WTC11 (cell line): Measurements from ENCODE around the gene TTC28.

ENCODE experiments used
- CREM ChIP-seq: sonication (generic); formaldehyde crosslinking; IDR thresholded peaks from 2 replicates; pipeline ENCODE4 v1.8.1; 2022; ENCODE audit warnings: mild to moderate bottlenecking, missing genetic modification reagents, moderate library complexity
- ESRRA ChIP-seq: sonication (generic); formaldehyde crosslinking; IDR thresholded peaks from 2 replicates; pipeline ENCODE4 v1.8.1; 2022; ENCODE audit warnings: mild to moderate bottlenecking, missing genetic modification reagents, borderline replicate concordance
- MXD4 ChIP-seq: fragments of 250-450 bp; sonication (Bioruptor Pico); IDR thresholded peaks from 2 replicates; pipeline ENCODE4 v1.8.0; 2021; ENCODE audit warnings: mild to moderate bottlenecking, moderate library complexity, borderline replicate concordance
- SMAD4 ChIP-seq: sonication (generic); formaldehyde crosslinking; IDR thresholded peaks from 2 replicates; pipeline ENCODE4 v1.8.0; 2022; ENCODE audit warnings: mild to moderate bottlenecking, missing genetic modification reagents
- TF ChIP-seq, protein P1 (sequence below): fragments of 200-600 bp; IDR thresholded peaks from 2 replicates; pipeline ENCODE4 v1.8.0; 2022; ENCODE audit warnings: antibody characterized with exemption
- TF ChIP-seq, protein P2 (sequence below): sonication (generic); formaldehyde crosslinking; IDR thresholded peaks from 2 replicates; pipeline ENCODE4 v1.8.0; 2022; ENCODE audit warnings: mild to moderate bottlenecking, missing genetic modification reagents
- TF ChIP-seq, protein P3 (sequence below): sonication (generic); formaldehyde crosslinking; IDR thresholded peaks from 2 replicates; pipeline ENCODE4 v1.8.1; 2022; ENCODE audit warnings: low read depth, missing genetic modification reagents, borderline replicate concordance

DNA sequence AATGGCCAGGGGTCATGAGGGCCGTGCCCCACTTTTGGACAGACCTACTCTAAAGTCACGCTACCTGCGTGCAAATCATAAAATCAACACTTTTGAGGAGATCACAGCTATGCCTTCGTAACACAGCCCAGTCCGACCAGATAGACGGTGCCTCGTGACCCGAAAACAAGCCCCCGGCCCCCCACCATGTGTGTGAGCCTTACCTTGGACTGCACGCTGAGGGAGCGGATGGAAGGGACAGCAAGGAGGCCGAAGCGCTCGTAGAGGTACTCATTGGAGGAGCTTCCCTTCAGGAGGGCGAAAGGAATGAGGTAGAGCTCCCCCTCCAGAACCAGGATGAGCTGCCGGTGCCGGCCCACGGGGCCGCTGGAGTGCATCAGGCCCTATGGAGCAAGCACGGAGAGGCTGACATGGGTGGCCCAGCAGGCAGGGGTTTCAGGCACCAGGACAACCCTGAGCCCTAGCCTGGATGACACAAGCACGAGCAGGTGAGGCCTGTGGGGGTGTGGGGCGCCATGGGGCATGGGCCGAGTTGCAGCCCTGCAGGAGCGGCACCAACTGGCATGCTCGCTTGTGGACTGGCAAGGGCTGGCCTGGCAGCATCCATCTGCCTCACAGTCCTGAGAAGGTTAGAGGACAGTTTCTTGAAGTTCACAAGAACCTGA lies 678.3 kb downstream of the TTC28 start:
- TF ChIP-seq, protein P1, sequence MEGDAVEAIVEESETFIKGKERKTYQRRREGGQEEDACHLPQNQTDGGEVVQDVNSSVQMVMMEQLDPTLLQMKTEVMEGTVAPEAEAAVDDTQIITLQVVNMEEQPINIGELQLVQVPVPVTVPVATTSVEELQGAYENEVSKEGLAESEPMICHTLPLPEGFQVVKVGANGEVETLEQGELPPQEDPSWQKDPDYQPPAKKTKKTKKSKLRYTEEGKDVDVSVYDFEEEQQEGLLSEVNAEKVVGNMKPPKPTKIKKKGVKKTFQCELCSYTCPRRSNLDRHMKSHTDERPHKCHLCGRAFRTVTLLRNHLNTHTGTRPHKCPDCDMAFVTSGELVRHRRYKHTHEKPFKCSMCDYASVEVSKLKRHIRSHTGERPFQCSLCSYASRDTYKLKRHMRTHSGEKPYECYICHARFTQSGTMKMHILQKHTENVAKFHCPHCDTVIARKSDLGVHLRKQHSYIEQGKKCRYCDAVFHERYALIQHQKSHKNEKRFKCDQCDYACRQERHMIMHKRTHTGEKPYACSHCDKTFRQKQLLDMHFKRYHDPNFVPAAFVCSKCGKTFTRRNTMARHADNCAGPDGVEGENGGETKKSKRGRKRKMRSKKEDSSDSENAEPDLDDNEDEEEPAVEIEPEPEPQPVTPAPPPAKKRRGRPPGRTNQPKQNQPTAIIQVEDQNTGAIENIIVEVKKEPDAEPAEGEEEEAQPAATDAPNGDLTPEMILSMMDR, result no peak
- TF ChIP-seq MXD4 (CRISPR knock-in tag) (no peak), ESRRA (no peak), CREM (CRISPR knock-in tag) (no peak), SMAD4 (CRISPR knock-in tag) (no peak)
- TF ChIP-seq, protein P2, sequence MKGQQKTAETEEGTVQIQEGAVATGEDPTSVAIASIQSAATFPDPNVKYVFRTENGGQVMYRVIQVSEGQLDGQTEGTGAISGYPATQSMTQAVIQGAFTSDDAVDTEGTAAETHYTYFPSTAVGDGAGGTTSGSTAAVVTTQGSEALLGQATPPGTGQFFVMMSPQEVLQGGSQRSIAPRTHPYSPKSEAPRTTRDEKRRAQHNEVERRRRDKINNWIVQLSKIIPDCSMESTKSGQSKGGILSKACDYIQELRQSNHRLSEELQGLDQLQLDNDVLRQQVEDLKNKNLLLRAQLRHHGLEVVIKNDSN, result no peak
- TF ChIP-seq, protein P3, sequence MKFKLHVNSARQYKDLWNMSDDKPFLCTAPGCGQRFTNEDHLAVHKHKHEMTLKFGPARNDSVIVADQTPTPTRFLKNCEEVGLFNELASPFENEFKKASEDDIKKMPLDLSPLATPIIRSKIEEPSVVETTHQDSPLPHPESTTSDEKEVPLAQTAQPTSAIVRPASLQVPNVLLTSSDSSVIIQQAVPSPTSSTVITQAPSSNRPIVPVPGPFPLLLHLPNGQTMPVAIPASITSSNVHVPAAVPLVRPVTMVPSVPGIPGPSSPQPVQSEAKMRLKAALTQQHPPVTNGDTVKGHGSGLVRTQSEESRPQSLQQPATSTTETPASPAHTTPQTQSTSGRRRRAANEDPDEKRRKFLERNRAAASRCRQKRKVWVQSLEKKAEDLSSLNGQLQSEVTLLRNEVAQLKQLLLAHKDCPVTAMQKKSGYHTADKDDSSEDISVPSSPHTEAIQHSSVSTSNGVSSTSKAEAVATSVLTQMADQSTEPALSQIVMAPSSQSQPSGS, result no peak
